GM12891 (cell line): ENCODE measurements around the gene ZNF776.

Experiments
- DNase-seq: peaks from one replicate; pipeline ENCODE4 v3.0.0; 2011; ENCODE audit warnings: low spot score; ENCODE audit not compliant: insufficient read length
- FAIRE-seq: peaks from 2 replicates; lab custom pipeline; 2011; peaks lifted over from hg19 to GRCh38; lab: Jason Lieb, UNC
- PAX5 ChIP-seq: IDR thresholded peaks from 2 replicates; pipeline ENCODE4 v1.6.1; 2011; ENCODE audit warnings: low read length, moderate library complexity, mild to moderate bottlenecking; ENCODE audit not compliant: insufficient read depth, severe bottlenecking
- POLR2A ChIP-seq: IDR thresholded peaks from 2 replicates; pipeline ENCODE4 v1.6.1; 2011; ENCODE audit warnings: low read depth, low read length, control low read depth
- POLR2AphosphoS5 ChIP-seq: IDR thresholded peaks from 2 replicates; pipeline ENCODE4 v1.6.1; 2011; ENCODE audit warnings: low read depth, low read length, control low read depth
- POU2F2 ChIP-seq: IDR thresholded peaks from 2 replicates; pipeline ENCODE4 v1.6.1; 2011; ENCODE audit warnings: low read depth, mild to moderate bottlenecking, control low read depth, low read length, moderate library complexity
- SPI1 ChIP-seq: IDR thresholded peaks from 2 replicates; pipeline ENCODE4 v1.6.1; 2011; ENCODE audit warnings: low read depth, low read length, control low read depth
- TAF1 ChIP-seq: IDR thresholded peaks from 2 replicates; pipeline ENCODE4 v1.6.1; 2011; ENCODE audit warnings: low read depth, low read length, control low read depth

Gene ZNF776

DNA sequence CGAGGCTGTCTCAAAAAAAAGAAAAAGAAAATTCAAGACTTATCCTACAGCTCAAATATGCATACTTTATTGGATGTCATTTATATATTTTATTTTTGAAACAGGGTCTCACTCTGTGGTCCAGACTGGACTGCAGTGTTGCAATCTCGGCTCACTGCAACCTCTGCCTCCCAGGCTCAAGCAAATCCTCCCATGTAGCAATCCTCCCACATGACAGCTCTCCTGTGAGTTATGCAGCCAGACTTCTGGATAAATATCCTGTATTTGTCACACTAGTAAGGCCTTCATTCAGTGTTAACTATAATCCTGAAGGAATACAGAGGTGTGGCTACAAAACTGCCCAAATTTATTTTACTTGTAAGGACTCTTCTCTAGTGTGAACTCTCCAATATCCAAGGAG is 60.9 kb downstream of the ZNF776 start:
- DNase-seq (no peak), FAIRE-seq (no peak)
- no peak for TF ChIP-seq TAF1
- no peak for TF ChIP-seq POLR2A
- TF ChIP-seq POLR2AphosphoS5: no peak
- TF ChIP-seq SPI1: no peak
- TF ChIP-seq PAX5: no peak
- TF ChIP-seq POU2F2: no peak
